SH-SY5Y (cell line): ENCODE data around the gene CSTF3.

Source experiments
- GATA2 ChIP-seq: IDR thresholded peaks from 2 replicates; pipeline ENCODE4 v1.6.1; 2011; ENCODE audit warnings: mild to moderate bottlenecking, low read depth, low read length
- GATA3 ChIP-seq: IDR thresholded peaks from 2 replicates; pipeline ENCODE4 v1.6.1; 2011; ENCODE audit warnings: low read depth, mild to moderate bottlenecking, low read length, moderate library complexity

DNA sequence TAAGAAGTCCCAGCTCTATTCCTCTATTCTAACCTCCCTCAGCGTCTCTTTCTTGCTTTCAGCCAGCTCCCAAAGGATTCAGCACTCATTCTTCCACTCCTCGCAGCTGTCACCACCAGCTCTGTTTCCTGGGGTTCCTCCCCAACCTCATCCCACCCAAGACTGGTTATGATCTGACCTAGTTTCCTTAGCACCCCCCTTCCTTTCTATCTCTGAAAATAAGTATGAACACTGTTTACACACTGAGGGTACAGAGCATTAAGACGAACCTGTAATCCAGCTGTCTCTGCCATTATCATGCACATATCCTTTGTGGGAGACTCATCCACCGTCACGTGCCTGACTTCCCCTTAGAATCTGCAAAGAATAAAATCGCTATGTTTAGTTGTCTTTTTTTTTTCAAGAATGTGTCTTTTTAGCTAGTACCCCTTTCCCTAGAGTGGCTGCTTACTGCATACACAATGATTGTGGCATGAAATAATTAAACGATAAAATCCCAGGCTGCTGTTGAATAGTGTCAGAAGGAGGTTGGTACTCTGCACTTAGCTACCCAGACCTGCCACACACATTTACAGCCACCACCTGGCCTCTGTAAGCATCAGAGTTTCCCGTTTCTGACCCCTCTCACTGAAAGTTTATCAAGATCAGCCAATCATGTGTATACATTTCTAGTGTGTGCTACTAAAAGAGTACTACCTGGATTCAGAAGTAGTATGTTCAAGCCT lies 26.9 kb upstream of the CSTF3 start:
- TF ChIP-seq GATA3 (no peak), GATA2 (no peak)
